ENCODE measurements around the gene B4GALT7.
"Not testable (repeated sequence)": the region's sequence is repeated elsewhere in the genome, so short reads cannot be mapped to it uniquely, and the experiment has no call there.

B4GALT7 gene

DNA sequence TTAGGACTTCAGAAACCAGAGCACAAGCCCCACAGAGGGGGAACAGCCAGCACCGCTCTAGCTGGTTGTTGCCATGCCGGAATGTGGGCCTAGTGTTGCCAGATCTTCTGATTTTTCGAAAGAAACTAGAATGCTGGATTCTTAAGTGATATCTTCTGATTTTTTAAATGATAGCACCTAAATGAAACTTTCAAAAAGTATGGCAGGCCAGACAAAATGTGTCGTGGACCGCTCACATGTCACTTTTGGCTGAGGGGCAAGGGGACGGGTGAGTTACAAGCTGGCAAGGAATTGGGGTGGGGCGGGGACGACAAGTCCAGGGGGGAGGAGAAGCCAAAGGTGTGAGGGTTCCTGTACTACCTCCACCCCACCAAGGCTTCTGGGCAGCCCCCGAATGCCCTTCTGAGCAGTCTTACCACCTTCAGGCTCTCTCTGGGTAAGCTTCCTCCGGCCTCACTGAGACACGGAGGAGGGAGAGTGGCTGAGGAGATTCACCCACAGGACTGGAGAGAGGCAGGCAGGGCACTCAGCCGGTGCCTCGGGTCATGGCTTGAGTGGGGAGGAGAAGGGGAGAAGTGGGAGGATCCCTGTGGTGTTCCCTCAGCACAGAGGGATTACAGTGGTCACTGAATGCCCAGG lies 10.3 kb downstream of the B4GALT7 start:
- no peak for DNase-seq

DNA sequence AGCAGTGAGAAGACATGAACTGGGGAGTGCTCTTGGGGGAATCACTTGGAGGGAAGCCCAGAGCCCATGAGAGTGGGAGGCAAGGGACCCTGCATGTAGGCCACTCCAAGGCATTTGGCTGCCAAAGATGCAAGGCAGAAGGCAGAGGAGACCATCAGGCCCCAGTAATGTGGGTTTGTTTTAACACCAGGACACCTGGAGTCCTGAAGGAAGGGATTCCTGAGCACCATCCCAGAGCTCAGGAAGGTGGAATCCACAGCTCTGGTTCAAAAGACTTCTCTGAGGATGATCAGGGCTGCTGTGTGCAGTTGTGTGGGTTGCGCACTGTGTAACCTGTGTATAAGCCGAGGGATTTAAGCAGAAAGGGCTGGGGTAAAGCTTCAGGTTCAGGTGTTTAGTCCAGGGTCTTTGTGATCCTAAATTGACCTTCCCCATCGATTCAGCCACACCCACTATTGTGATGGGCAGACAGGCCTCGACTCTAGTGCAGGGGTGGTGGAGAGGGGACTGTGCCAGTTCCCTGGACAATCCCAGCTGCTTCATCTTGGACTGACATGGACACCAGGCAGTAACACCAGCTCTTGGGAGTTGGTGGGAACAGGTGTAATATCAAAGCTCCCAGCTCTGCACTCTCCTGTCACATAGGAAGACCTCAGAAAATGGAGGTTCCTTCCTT lies 11.0 kb downstream of the B4GALT7 start:
- DNase-seq: no peak

DNA sequence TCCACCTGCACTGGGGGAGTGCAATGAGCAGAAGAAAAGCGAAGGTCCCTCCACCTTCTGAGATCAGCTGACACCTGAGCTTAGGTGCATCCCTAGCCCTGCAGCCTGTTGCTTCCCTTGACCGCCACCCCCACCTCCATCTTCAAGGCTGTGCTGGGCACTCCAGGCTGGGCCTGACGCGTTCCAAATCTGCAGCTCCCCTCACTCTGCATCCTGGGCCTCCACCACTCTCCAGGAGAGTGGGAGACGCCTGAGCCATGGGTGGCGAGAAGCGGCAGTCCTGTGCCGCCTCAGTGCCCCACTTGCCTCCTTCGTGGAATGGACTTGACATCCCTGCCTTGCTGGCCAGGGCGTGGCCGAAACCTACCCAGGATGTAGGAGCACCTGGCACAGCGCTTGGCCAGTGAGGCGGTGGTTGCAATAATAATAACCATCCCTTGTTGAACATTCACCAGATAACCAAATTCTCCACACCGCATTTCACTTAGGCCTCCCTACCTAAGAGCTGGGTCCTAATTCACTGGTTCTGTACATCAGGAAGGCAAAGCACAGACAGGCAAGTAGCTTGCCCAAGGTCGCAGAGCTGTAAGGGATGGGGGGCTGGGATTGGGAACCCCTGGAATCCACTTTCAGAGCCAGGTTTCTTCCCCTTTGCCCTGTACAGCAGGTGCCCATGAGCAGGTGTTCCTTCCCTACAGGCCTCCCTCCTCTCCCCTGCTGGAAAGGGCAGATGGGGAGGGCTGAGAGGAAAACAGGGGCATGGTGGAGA lies 11.7 kb downstream of the B4GALT7 start:
- DNase-seq: no peak

DNA sequence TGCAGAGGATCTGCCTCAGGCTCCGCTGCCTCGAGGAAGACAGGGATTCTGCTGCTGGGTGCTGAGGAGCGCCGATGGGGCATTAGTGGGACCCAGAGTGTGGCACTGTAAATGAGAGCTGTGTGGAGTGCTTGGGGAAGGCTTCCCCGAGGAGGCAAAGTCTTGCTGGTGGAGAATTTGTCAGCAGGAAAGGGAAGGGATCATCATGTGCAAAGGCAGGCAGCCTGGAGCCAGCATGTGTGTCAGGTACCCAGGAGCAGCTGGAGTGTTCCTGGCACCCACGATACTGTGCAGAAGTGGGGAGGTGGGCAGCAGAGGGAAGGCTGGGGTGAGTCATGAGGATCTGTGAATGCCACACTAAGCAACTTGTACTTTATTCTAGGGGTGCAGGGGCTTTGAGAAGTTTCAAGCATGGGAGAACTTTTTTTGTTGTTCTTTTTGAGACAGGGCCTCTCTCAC lies 12.3 kb downstream of the B4GALT7 start:
- no peak for DNase-seq

DNA sequence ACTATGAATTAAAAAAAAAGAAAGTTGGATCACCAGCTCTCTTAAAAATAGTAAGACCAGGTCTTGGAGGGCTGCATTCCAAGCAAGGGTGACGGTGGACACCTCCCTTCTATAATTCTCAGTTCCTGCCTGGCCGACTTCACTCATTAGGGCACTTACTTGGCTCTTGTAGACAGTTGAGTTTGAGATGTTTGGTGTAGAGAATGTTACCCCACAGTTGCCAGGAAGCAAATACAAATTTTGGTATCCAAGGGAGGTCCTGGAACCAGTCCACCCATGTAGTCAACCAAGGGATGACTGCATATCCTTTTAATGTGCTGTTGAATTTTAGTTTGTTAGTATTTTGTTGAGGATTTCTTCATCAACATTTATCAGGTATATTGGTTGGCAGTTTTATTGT lies 20.6 kb downstream of the B4GALT7 start:
- no peak for DNase-seq

DNA sequence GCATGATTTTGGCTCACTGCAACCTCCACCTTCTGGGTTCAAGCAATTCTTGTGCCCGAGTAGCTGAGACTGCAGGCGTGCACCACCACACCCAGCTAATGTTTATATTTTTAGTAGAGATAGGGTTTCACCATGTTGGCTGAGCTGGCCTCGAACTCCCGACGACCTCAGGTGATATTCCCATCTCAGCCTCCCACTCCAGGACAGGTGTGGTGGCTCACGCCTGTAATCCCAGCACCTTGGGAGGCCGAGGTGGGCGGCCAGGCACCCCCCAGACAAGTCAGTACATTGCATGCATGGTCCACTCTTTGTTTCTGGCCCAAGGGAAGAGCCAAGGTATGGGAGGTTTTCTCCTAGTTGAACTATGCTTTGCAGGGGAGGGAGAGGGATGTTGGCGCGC lies 24.2 kb downstream of the B4GALT7 start:
- not testable (repeated sequence) for DNase-seq

DNA sequence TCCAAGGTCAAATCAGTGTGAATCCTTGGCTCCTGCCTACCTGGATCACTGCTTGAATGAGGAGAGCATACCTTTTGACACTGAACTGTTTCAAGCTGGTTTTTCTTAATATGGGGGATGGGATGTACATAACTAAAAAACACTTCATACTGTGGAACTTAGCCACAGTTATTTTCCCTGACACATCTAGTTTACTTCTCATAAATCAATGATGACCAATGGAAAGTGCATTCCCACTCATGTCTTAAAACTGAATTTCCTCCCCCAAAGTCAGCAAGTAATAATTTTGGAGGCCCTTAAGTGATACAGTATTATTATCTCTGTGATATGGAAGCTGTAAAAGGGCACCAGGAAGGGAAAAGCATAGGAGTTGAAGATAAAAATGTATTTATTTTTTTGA lies 30.3 kb downstream of the B4GALT7 start:
- DNase-seq: not testable (repeated sequence)

DNA sequence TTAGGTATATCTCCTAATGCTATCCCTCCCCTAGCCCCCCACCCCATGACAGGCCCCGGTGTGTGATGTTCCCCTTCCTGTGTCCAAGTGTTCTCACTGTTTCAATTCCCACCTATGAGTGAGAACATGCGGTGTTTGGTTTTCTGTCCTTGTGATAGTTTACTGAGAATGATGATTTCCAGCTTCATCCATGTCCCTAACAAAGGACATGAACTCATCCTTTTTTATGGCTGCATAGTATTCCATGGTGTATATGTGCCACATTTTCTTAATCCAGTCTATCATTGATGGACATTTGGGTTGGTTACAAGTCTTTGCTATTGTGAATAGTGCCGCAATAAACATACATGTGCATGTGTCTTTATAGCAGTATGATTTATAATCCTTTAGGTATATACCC lies 35.0 kb downstream of the B4GALT7 start:
- DNase-seq: not testable (repeated sequence)

DNA sequence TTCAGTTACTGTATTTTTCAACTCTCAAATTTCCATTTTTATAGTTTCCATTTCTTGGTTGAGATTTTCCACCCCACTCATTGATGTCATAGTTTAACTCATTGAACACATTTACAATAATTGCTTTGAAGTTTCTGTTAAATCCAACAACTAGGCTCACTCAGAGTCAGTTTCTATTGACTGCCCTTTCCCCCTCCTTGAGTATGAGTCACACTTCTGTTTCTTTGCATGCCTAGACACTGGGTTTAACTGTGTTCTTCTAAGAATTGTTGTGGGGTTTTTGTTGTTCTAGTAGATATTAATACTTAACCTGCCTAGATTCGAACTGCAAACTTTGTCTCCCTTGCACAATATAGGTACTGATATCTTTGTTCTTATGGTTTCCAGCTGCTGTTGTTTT lies 45.5 kb downstream of the B4GALT7 start:
- not testable (repeated sequence) for DNase-seq

DNA sequence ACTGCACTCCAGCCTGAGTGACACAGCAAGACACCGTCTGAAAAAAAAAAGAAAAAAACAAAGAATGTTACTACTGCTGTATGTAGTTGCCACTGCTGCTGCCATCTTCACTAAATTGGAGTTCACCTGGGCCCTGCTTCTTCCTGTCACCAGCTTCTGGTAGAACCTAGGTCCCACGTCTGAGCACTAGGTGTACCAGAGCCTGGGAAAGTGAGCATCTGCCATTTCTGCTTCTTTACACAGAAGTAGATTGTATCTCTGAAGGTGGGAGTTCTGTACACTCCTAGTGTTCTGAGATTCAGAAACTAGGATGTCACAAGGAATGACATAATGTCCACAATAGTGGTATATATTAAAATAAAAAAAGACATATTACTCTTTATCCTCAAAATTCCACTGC lies 51.3 kb downstream of the B4GALT7 start:
- DNase-seq: not testable (repeated sequence)

DNA sequence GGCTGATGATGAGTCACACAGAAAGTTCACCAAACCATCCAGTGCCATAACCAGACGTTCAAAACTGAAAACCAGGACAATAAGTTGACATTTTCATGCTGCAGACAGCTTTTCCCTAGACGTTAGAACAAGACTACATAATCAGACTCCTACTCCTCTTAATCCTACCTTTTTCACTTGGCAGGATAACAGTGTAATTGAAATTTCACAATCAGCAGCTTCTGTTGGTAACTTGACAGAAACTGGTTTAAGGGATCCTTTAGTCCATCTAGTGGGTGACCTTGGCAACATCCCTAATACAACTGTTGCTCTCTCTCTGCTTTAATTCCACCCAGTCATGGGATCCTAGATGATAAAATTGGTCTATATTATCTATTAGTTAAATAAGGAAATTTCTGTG lies 57.9 kb downstream of the B4GALT7 start:
- not testable (repeated sequence) for DNase-seq

DNA sequence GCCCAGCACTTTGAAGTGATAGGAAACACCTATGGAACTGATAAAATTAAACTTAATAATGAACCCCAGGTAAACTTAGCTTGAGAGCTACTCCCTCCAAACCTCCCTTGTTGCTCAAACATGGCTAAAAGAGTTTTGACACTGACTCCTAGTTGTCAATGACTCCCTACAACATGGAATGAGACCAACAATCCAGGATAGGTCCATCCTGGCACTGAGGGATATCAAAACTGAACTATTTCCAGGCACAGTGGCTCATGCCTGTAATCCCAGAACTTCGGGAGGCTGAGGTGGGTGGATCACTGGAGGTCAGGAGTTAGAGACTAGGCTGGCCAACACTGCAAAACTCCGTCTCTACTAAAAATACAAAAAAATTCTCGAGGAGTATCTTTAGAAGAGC lies 58.6 kb downstream of the B4GALT7 start:
- not testable (repeated sequence) for DNase-seq
